ENCODE results near the gene FANCF.

FANCF gene

GRCh38 chr11:22624742-22625447 is 728 bp downstream of the FANCF start:
- no peak for DNase-seq

GRCh38 chr11:22617868-22618267 is 7.8 kb downstream of the FANCF start:
- DNase-seq: no peak

DNA sequence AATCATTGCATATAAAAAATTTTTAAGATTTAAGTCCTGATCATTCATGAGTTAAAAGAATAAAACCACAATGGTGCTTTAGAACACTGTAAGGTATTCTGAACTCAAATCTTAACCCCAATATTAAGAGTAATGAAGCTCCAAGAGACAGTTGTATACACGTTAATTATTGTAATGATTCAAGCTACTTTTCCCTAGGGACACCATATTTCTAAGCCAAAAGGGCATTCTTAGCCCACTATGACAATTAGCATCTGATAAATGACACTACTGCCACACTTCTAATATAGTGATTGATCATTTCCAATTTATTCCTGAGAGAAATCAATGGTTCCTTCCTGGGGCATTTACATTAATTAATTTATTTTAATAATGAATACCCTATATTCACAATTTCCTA is 21.7 kb downstream of the FANCF start:
- no peak for DNase-seq

GRCh38 chr11:22602504-22602903 is 23.1 kb downstream of the FANCF start:
- no peak for DNase-seq

DNA sequence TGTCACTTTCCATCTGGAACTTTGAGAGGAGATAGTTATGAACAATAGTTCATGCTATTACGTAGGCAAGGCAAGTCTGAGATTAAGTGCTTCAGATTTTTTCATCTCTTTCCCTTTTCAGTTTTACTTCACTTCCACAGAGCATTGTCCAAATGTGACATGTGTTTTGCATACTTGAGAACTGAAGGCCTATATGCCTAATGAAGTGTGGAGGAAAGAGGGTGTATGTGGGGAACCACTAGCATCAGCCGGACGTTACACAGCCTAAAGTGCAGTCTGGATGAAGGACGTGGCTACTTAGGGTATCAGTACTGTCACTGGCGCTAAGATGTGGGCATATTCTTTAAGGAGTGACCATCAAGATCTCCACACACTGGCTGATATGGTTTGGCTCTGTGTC is 26.2 kb downstream of the FANCF start:
- no peak for DNase-seq

GRCh38 chr11:22597062-22597461 is 28.6 kb downstream of the FANCF start:
- no peak for DNase-seq

DNA sequence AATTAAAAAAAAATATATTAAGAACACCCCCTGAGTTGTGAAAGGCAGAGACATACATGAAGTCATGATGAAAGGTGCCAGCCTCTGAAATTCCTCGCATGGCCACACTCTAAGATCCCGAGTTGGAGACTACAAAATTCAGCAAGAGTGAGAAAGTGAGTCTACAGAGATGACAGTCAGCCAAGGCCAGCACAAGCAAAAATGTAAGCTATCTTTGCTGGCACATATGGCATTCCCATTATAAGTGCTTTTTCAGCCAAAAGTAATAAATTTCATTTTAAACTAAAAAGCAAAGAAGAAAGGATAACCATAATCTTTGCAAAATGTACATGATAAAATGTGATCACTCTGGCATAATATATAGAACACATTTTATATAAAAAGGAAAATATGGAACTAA is 40.6 kb downstream of the FANCF start:
- no peak for DNase-seq

DNA sequence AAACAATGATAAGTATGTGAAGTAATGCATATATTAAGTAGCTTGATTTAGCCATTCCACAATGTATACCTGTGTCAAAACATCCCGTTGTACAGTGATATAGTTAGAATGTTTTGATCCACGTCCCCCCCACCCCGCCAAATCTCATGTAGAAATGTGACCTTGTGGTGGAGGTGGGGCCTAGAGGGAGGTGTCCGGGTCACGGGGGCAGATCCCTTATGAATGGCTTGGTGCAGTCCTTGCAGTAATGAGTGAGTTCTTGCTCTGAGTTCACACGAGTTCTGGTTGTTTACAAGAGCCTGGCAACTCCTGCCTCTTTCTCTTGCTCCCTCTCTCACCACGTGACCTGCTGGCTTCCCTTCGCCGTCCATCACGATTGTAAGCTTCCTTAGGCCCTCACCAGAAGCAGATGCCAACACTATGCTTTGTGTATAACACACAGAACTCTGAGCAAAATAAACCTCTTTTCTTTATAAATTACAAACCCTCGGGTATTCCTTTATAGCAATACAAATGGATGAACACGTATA is 41.6 kb downstream of the FANCF start:
- no peak for DNase-seq

DNA sequence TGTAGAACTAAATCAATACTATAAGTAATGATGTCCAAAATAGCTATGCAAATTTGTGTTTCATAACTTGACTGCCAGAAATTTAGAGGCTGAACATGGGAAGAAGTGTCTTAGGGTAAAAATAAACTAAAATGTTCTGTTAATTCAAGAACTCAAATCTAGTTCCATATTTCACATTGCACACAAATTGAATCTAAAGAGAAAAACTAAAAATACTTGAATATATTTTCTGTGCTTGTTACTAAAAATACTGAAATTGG is 43.5 kb downstream of the FANCF start:
- no peak for DNase-seq

DNA sequence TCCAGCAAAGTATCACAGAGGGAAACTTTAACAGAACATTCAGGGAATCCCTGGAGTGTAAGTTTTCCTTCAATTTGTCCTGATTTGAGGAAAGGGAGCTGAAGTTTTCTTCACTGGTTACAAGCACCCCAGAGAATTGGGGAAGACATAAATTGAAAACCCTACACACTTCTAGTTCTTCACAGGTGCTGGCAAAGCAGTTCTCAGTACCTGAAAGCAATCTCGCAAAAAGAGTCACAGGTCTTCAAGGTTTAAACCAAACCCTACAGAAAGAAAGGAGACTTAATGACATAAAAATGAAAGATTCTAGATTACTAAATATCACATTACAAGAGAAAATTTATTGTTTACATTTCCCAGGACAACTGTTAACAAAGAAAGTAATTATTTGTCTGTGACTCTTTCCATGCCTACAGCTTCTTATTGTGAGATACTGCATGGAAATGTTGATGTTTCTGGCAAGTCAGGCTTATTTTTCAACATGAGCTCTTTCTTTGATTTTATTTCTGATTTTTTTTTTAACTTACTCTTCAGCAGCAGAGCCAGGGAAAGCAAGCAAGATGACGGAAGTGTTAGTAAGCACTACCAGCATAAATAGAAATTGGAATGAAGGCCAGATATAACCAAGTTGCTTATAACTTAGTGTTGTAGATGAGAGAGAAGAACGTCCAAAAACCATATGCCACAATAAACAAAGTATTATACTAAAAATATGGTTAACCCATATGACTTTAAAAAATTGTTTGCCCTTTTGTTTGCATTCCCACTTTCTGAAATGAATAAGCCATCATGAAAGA is 44.1 kb downstream of the FANCF start:
- DNase-seq: no peak

DNA sequence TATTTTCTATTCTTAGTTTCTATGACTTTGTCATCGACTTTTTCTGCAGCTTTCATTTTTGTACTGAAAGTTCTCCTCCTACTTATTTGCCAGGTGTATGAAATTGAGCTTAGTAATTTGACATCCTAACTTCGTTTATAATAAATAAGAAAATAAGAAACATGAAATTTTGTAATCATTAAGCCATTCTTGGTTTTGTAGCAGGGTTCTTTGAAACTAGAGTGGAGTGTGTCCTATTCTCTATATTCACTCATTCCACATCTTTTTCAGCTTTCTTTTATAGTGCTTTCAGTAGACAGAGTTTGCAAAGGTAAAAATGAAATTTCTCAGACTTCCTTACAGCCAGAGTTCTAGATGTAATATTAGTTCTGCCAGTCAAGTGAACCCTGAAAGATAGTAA is 47.8 kb downstream of the FANCF start:
- DNase-seq: no peak
